Glutamatergic neuron (in vitro differentiated cells): ENCODE data around the gene CPEB4. TPM values are rescaled to one million over a fixed set of nuclear protein-coding genes. Genes with fewer than 3 reads are reported as not detected.

Experiments
- DNase-seq: peaks from one replicate; pipeline ENCODE4 v3.0.0; 2022
- H3K27ac Mint-ChIP-seq: one replicate; pipeline ENCODE4 v1.8.0; 2020; ENCODE audit warnings: mild to moderate bottlenecking, mixed read lengths, inconsistent platforms; ENCODE audit not compliant: unreplicated experiment
- H3K27me3 Mint-ChIP-seq: one replicate; pipeline ENCODE4 v1.8.0; 2020; ENCODE audit warnings: mild to moderate bottlenecking, moderate library complexity, mixed read lengths, inconsistent platforms; ENCODE audit not compliant: unreplicated experiment
- H3K36me3 Mint-ChIP-seq: one replicate; pipeline ENCODE4 v1.8.0; 2020; ENCODE audit warnings: mild to moderate bottlenecking, mixed read lengths, inconsistent platforms; ENCODE audit not compliant: unreplicated experiment
- H3K4me1 Mint-ChIP-seq: one replicate; pipeline ENCODE4 v1.8.0; 2020; ENCODE audit warnings: mild to moderate bottlenecking, low read depth, mixed read lengths, inconsistent platforms; ENCODE audit not compliant: unreplicated experiment
- H3K4me3 Mint-ChIP-seq: one replicate; pipeline ENCODE4 v1.8.0; 2020; ENCODE audit warnings: mild to moderate bottlenecking, mixed read lengths, inconsistent platforms; ENCODE audit not compliant: unreplicated experiment
- H3K9me3 Mint-ChIP-seq: one replicate; pipeline ENCODE4 v1.8.0; 2020; ENCODE audit warnings: mild to moderate bottlenecking, moderate library complexity, mixed read lengths, inconsistent platforms; ENCODE audit not compliant: unreplicated experiment
- total RNA-seq: library from RNA; stranded (reverse); fragmentation: NEBNext Ultra II Directional; extraction: Animal tissue kit (Norgen Biotek cat#: 25700); gene quantifications from one replicate; pipeline ENCODE4 v1.2.1, GENCODE V29; 2021; ENCODE audit not compliant: unreplicated experiment
- TF ChIP-seq, protein P1 (sequence below): fragments of 200-600 bp; sonication (generic); IDR thresholded peaks from one replicate; pipeline ENCODE4 v1.5.0; 2021; ENCODE audit not compliant: partially characterized antibody, unreplicated experiment

CPEB4 gene
- total RNA-seq, 1 donor from 2014 or later = 104 TPM

DNA sequence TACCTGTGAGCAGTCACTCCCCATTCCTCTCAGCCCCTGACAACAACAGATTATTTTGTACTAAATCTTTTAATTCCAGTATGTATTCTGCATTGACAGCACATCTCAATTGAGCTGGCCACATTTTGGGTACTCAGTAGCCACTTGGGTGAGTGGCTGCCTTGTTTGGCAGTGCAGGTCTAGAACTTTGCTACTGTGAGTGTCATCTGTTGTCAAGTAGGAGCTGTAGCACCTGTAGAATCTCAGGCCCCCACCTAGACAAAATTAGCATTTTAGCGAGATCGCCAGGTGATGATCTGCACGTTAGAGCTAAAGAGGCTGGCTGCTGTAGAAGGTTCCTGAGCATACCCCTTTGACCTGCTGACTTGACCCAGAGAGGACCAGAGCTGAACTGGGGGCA, 44.4 kb upstream of the CPEB4 start:
- Mint-ChIP-seq H3K4me1 (no peaks in the 10 kb centered on the region), H3K36me3 (peaks cover 9% of the 10 kb centered on the region), H3K27me3 (peaks cover 3% of the 10 kb centered on the region), H3K27ac (no peak overlapping the region), H3K9me3 (peaks cover 5% of the 10 kb centered on the region), H3K4me3 (no peak overlapping the region)
- TF ChIP-seq, protein P1, sequence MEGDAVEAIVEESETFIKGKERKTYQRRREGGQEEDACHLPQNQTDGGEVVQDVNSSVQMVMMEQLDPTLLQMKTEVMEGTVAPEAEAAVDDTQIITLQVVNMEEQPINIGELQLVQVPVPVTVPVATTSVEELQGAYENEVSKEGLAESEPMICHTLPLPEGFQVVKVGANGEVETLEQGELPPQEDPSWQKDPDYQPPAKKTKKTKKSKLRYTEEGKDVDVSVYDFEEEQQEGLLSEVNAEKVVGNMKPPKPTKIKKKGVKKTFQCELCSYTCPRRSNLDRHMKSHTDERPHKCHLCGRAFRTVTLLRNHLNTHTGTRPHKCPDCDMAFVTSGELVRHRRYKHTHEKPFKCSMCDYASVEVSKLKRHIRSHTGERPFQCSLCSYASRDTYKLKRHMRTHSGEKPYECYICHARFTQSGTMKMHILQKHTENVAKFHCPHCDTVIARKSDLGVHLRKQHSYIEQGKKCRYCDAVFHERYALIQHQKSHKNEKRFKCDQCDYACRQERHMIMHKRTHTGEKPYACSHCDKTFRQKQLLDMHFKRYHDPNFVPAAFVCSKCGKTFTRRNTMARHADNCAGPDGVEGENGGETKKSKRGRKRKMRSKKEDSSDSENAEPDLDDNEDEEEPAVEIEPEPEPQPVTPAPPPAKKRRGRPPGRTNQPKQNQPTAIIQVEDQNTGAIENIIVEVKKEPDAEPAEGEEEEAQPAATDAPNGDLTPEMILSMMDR = no peak
- no peak for DNase-seq

DNA sequence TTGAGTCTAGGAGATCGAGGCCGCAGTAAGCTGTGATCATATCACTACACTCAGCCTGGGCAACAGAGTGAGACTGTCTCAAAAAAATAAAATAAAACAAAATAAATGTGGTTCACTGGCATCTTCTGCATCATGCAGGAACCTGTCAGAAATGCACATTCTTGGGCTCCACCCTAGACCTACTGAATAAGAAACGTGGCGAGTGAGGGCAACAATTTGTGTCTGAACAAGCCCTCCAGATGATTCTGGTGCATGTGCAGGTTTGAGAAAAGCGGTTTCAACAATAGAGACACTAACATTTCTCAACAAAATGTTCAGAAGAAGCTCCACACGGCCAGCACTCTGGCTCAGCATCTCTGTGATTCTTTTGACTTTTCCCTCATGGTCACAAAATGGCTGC, 42.8 kb upstream of the CPEB4 start:
- TF ChIP-seq, protein P1 = no peak
- Mint-ChIP-seq H3K4me3 (no peak overlapping the region), H3K4me1 (no peaks in the 10 kb centered on the region), H3K27me3 (peaks cover 3% of the 10 kb centered on the region), H3K9me3 (peaks cover 5% of the 10 kb centered on the region), H3K36me3 (peaks cover 10% of the 10 kb centered on the region), H3K27ac (no peak overlapping the region)
- DNase-seq = no peak

DNA sequence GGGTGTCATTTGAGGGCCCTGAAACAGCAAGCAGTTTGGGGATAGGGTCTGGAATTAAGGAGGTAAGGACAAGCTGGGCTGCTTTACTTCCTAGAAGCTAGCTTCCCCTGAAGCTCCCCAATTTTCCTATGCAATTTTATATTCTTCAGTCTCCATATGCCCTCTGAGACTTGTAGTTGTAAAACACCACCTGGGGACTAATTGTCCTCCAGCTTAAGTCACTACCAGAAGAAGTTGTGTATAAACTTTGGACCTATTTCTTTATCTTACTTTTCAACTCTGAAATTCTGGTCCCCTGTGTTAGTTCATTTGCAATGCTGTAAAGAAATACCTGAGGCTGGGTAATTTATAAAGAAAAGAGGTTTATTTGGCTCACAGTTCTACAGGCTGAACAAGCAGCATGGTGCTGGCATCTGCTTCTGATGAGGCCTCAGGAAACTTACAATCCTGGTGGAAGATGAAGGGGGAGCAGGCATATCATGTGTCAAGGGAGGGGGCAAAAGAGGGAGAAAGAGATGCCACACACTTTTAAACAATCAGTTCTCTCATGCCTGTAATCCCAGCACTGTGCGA, 41.1 kb upstream of the CPEB4 start:
- Mint-ChIP-seq H3K27ac (no peak overlapping the region), H3K4me3 (no peak overlapping the region), H3K36me3 (peaks cover 10% of the 10 kb centered on the region), H3K27me3 (peaks cover 2% of the 10 kb centered on the region), H3K9me3 (peaks cover 7% of the 10 kb centered on the region), H3K4me1 (peaks cover 8% of the 10 kb centered on the region)
- TF ChIP-seq, protein P1 = no peak
- DNase-seq = no peak

DNA sequence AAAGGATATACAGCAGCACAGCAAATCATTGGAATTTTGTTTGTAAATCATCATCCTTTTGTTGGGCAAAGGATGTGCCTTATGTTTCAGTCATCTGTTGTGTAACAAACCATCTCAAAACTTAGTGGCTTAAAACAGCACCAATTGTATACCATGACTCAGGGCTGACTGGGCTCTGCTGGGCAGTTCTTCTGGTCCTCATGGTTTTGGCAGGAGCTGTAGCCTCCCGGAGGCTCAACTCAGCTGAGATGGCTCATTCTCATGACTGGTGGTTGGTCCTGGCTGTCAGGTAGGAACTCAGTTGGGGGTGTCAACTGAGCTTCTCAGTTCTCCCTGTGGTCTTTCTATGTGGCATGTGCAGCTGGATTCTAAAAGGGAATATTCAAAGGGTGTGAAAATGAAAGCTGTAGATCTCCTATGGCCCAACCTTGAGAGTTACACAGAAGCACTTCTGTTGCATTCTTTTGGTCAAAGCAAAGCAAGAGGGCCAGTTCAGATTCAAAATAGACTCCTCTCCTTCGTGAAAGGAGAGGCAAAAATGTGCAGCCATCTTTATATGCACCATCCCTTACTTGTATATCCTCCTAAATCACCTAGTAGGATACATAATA, 39.1 kb upstream of the CPEB4 start:
- Mint-ChIP-seq H3K4me3 (no peak overlapping the region), H3K36me3 (peaks cover 10% of the 10 kb centered on the region), H3K4me1 (peaks cover 16% of the 10 kb centered on the region), H3K9me3 (peaks cover 7% of the 10 kb centered on the region), H3K27me3 (no peaks in the 10 kb centered on the region), H3K27ac (no peak overlapping the region)
- no peak for DNase-seq
- TF ChIP-seq, protein P1 = no peak

DNA sequence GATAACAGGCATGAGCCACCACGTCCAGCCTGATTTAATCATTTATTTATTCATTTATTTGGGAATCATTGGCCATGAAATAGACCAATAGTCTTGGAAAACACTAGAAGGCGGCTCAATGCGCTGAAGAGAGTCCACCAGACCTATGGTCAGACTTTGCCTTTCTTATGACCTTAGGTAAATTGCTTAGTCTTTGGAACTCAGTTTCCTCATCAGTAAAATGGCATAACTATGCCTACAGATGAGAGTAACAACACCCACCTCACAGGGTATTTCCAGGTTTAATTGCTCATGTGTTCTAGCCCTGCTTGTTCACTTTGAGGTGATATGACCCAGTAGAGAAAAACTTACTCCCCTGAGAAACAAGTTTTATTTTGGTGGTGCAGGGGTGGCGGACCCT, 38.2 kb upstream of the CPEB4 start:
- H3K27ac Mint-ChIP-seq = no peak overlapping the region
- no peaks in the 10 kb centered on the region for H3K27me3 Mint-ChIP-seq
- TF ChIP-seq, protein P1 = no peak
- H3K4me1 Mint-ChIP-seq = peaks cover 16% of the 10 kb centered on the region
- peaks cover 7% of the 10 kb centered on the region for H3K9me3 Mint-ChIP-seq
- H3K36me3 Mint-ChIP-seq = peaks cover 10% of the 10 kb centered on the region
- H3K4me3 Mint-ChIP-seq = no peak overlapping the region
- no peak for DNase-seq
